ENCODE data around the gene ID1. TPM values are rescaled to one million over a fixed set of nuclear protein-coding genes. Genes with fewer than 3 reads are reported as not detected.
"Not testable (repeated sequence)": the region's sequence is repeated elsewhere in the genome, so short reads cannot be mapped to it uniquely, and the experiment has no call there.

Gene ID1
- total and polyA plus RNA-seq, 2 of the 13 experiments (the other 11 are each of a cell fraction or from before 2014, with no cell fraction given): 320 to 419 TPM

- TF ChIP-seq MEIS2 (CRISPR knock-in tag; IDR thresholded peaks at IDR 0.05): peak; percentile 98
- TF ChIP-seq ZNF678 (CRISPR knock-in tag; IDR thresholded peaks at IDR 0.05): 0 out of 2 replicates have a peak, but pooled peaks have one; percentile 86
- peak; percentile 99 for TF ChIP-seq REPIN1 (CRISPR knock-in tag; IDR thresholded peaks at IDR 0.05; ENCODE audit: borderline replicate concordance, low read depth)
- TF ChIP-seq ZNF10 (CRISPR knock-in tag; IDR thresholded peaks at IDR 0.05; ENCODE audit: borderline replicate concordance, low read depth): no peak
Measured at GRCh38 chr20:31608251-31608945, 3.3 kb downstream of the ID1 start (continued).

- not testable (repeated sequence) for H2AFZ ChIP-seq (ENCODE audit: low read length); FAIRE-seq; H3K9me3 ChIP-seq (ENCODE audit: low read length); H3K27me3 ChIP-seq (ENCODE audit: control insufficient read depth in 1 of 2, insufficient read depth in 2 of 2, low read length in 2 of 2); BruUV-seq (replicated peaks); H4K20me1 ChIP-seq (ENCODE audit: insufficient read depth, low read length); H3K79me2 ChIP-seq (ENCODE audit: insufficient read depth, low read length); DNase-seq (ENCODE audit: low spot score); ATAC-seq; H3K36me3 ChIP-seq (replicated peaks in 1 of 2; ENCODE audit: control insufficient read depth in 1 of 2, insufficient read depth in 2 of 2, low read length in 2 of 2); TF ChIP-seq TCF12 (IDR thresholded peaks at IDR 0.05)
- intact Hi-C loops (cut with micrococcal nuclease; ENCODE audit: unreplicated experiment) (loop anchor here (1.0 to 10.0 kb wide), 3 partner anchors 43 to 97 kb away; partner anchors contain the start of gene HM13), in situ Hi-C loops (cut with HindIII; ENCODE audit: extremely low pct_ligation_motif_present, low pct_unique_long_range_greater_than_20kb) (loop anchor here (5.0 kb wide), 1 partner anchor 50 kb away; no protein-coding TSS in a partner anchor)
- peak overlapping the region; percentile 60; the same call in 1 of the 2 replicates for H3K4me2 ChIP-seq (ENCODE audit: low read depth, low read length)
- H3K9ac ChIP-seq (ENCODE audit: insufficient read depth, low read depth, low read length): peak overlapping the region; percentile 27; the same call in 1 of the 2 replicates
- POLR2A ChIA-PET: interaction anchor here (0.8 to 13.6 kb wide), 15 partner anchors 8 to 127 kb away, joined by 3 to 1427 read pairs (median 8); partner anchors contain the start of genes BCL2L1, ID1 and TPX2
- peaks cover 55% of the 10 kb centered on the region for H3K4me1 ChIP-seq (ENCODE audit: insufficient read depth, low read length)
- 83% methylated on average over 12 of the region's 12 CpGs for WGBS (ENCODE audit: low lambda C conversion rate)
- 0 out of 2 replicates have a peak, but pooled peaks have one; percentile 38 for TF ChIP-seq CERS6 (CRISPR knock-in tag; IDR thresholded peaks at IDR 0.05)
- 0 out of 2 replicates have a peak, but pooled peaks have one; percentile 47 for TF ChIP-seq TERF1 (CRISPR knock-in tag; IDR thresholded peaks at IDR 0.05)
- TF ChIP-seq ZNF18 (CRISPR knock-in tag; IDR thresholded peaks at IDR 0.05; ENCODE audit: insufficient replicate concordance): peak; percentile 3
- 0 out of 2 replicates have a peak, but pooled peaks have one; percentile 22 for TF ChIP-seq ZBTB42 (CRISPR knock-in tag; IDR thresholded peaks at IDR 0.05)
- TF ChIP-seq TCF12 (CRISPR knock-in tag; IDR thresholded peaks at IDR 0.05): 0 out of 2 replicates have a peak, but pooled peaks have one; percentile 5
- TF ChIP-seq ZNF546 (CRISPR knock-in tag; conservative IDR thresholded peaks at IDR 0.05): peak; percentile 63; the same call in 1 of the 2 replicates
- peak; percentile 33; the same call in 1 of the 2 replicates for TF ChIP-seq SNAPC2 (CRISPR knock-in tag; IDR thresholded peaks at IDR 0.05)
- CTCF ChIA-PET (ENCODE audit: low intra/inter-chr PET ratio, low total read pairs): interaction anchor here (0.6 to 8.3 kb wide), 10 partner anchors 9 to 98 kb away, joined by 3 to 454 read pairs (median 8); partner anchors contain the start of gene HM13
- H3K4me3 ChIP-seq (replicated peaks in 1 of 3; ENCODE audit: insufficient read depth in 1 of 3, low read depth in 2 of 3, low read length in 3 of 3): peak overlapping the region in 1 of 3 experiments; percentile 41; a peak in 1 of 6 replicates
- H3K27ac ChIP-seq (ENCODE audit: extremely low read length, insufficient read depth, low read length): peak overlapping the region; percentile 37
Measured at GRCh38 chr20:31612271-31612640, 7.2 kb downstream of the ID1 start.

Measured in HepG2 (cell line).